PC-9 (cell line): ENCODE data around the gene UTP11. TPM values are rescaled to one million over a fixed set of nuclear protein-coding genes. Genes with fewer than 3 reads are reported as not detected.
A peak's percentile ranks its signal among the peaks of the same experiment; 100 is the strongest.

Source experiments
- BruUV-seq: library from RNA; stranded (reverse); fragments of 400-500 nt; replicated peaks from 2 replicates; lab custom pipeline; 2021; lab: Mats Ljungman, UMichigan
- CTCF ChIA-PET: fragments of 300-600 bp; sonication (Branson Sonifier 250); formaldehyde crosslinking; loops from one replicate; lab custom pipeline; 2022; ENCODE audit warnings: antibody characterized with exemption; lab: Charles Lee
- POLR2A ChIA-PET: fragments of 300-600 bp; sonication (Branson Sonifier 250); formaldehyde crosslinking; loops from one replicate; lab custom pipeline; 2022; ENCODE audit warnings: antibody characterized with exemption; ENCODE audit not compliant: unreplicated experiment; lab: Charles Lee
- DNase-seq, 2 experiments: peaks; one replicate each; pipeline versions ENCODE4 v3.0.0 to v3.0.0-alpha.2; 2015 to 2022; ENCODE audit warnings: mixed read lengths in 1 of 2
- H2AFZ ChIP-seq: fragments of 200-600 bp; sonication (generic); 2 replicates; pipeline ENCODE4 v1.8.1; 2017; ENCODE audit warnings: antibody characterized with exemption
- H3F3A ChIP-seq: fragments of 200-600 bp; sonication (generic); 2 replicates; pipeline ENCODE4 v1.8.1; 2017; ENCODE audit warnings: antibody characterized with exemption, mild to moderate bottlenecking, low read depth; ENCODE audit not compliant: insufficient read depth
- H3K27ac ChIP-seq: fragments of 200-600 bp; sonication (generic); 2 replicates; pipeline ENCODE4 v1.6.1; 2016; ENCODE audit warnings: mixed run types
- H3K27me3 ChIP-seq: fragments of 200-600 bp; sonication (generic); 2 replicates; pipeline ENCODE4 v1.6.1; 2016; ENCODE audit warnings: low read depth, mixed run types; ENCODE audit not compliant: insufficient read depth
- H3K36me3 ChIP-seq: fragments of 200-600 bp; sonication (generic); 2 replicates; pipeline ENCODE4 v1.6.1; 2016; ENCODE audit warnings: low read depth, mixed run types
- H3K4me1 ChIP-seq: fragments of 200-600 bp; sonication (generic); replicated peaks from 2 replicates; pipeline ENCODE4 v1.6.1; 2016; ENCODE audit warnings: mixed run types; ENCODE audit not compliant: insufficient read depth
- H3K4me2 ChIP-seq: fragments of 200-600 bp; sonication (generic); 2 replicates; pipeline ENCODE4 v1.6.1; 2017; ENCODE audit warnings: mixed run types
- H3K4me3 ChIP-seq: fragments of 200-600 bp; sonication (generic); 2 replicates; pipeline ENCODE4 v1.6.1; 2016; ENCODE audit warnings: mixed run types
- H3K79me2 ChIP-seq: fragments of 200-600 bp; sonication (generic); 2 replicates; pipeline ENCODE4 v1.6.1; 2017; ENCODE audit warnings: low read depth, mixed run types
- H3K9me2 ChIP-seq: fragments of 200-600 bp; sonication (generic); 2 replicates; pipeline ENCODE4 v1.8.1; 2017; ENCODE audit warnings: mild to moderate bottlenecking; ENCODE audit not compliant: insufficient read depth
- H3K9me3 ChIP-seq: fragments of 200-600 bp; sonication (generic); 2 replicates; pipeline ENCODE4 v1.8.1; 2016; ENCODE audit warnings: low read depth; ENCODE audit not compliant: insufficient read depth
- H4K20me1 ChIP-seq: fragments of 200-600 bp; sonication (generic); 2 replicates; pipeline ENCODE4 v1.8.1; 2017; ENCODE audit not compliant: insufficient read depth
- CTCF ChIP-seq: fragments of 200-600 bp; sonication (generic); conservative IDR thresholded peaks from 2 replicates; pipeline ENCODE4 v1.6.1; 2017; ENCODE audit warnings: mixed run types, antibody characterized with exemption, mild to moderate bottlenecking, moderate library complexity
- EZH2 ChIP-seq: fragments of 200-600 bp; sonication (generic); IDR thresholded peaks from 2 replicates; pipeline ENCODE4 v1.8.0; 2017; ENCODE audit warnings: antibody characterized with exemption, low read depth
- intact Hi-C: fragments of 100-400 bp; cut with micrococcal nuclease; formaldehyde crosslinking; loops from one replicate; pipeline ENCODE4 v1.10.0; 2022; ENCODE audit not compliant: unreplicated experiment
- total RNA-seq: library from RNA; stranded (reverse); gene quantifications from 2 replicates; pipeline ENCODE4 v1.2.3, GENCODE V29; 2021

Gene UTP11
- total RNA-seq, 1 experiment from 2014 or later = 36.4 TPM

DNA sequence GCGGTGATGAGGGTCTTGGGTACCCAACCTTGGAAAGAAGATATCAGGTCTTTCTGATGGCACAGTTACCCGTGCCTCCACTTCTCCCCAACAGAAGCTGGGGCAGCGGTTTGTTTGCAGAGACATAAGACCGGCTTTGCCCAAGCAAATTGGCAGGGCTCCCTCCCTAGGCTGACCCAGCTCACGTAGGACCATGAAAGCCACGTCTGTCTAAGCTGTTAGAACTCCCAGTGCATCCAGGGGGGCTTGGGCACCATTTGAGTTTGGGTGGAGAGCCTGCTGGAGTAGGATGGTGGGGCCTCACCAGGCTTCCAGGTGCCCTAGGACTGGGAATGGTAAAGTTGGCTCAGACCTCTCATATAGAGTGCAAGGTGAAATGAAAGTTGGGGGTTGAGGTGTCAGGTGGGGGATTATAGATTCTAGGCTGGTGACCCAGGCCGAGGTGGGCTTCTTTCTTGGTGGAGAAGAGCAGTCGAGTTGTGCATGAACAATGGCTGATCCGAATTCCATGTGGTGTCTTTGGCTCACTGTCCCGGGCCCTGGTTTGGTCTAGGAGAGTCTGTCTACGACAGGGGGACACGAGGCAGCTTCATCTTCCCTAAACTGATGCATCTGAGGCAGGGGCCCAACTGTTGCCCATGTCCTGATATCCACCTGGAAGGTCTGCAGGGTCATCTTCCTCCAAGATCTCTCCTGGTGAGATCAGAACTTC, 30.7 kb downstream of the UTP11 start:
- no peak for DNase-seq
- H3K79me2 ChIP-seq = no peaks in the 10 kb centered on the region
- no peak overlapping the region for H3K4me3 ChIP-seq
- no peak overlapping the region for H3K4me2 ChIP-seq
- no peaks in the 10 kb centered on the region for H4K20me1 ChIP-seq
- BruUV-seq = no TSS peak
- H3K9me2 ChIP-seq = no peaks in the 10 kb centered on the region
- ChIA-PET CTCF (interaction anchor here (0.7 kb wide), 1 partner anchor 1311 kb away, joined by 3 read pairs; no protein-coding TSS in a partner anchor), POLR2A (no interaction called here)
- no peaks in the 10 kb centered on the region for H3K36me3 ChIP-seq
- H3F3A ChIP-seq = no peaks in the 10 kb centered on the region
- intact Hi-C loops = loop anchor here (5.0 to 10.0 kb wide), 2 partner anchors 109 to 362 kb away; no protein-coding TSS in a partner anchor
- H3K9me3 ChIP-seq = no peaks in the 10 kb centered on the region
- H3K27ac ChIP-seq = no peak overlapping the region
- peaks cover 6% of the 10 kb centered on the region; the same call in 1 of the 2 replicates for H3K27me3 ChIP-seq
- no peak overlapping the region for H2AFZ ChIP-seq
- no peak for TF ChIP-seq CTCF
- TF ChIP-seq EZH2 = no peak
- no peaks in the 10 kb centered on the region for H3K4me1 ChIP-seq

GRCh38 chr1:38044221-38045215, 32.0 kb downstream of the UTP11 start:
- Histone ChIP-seq H3K79me2 (no peaks in the 10 kb centered on the region), H3K9me2 (no peaks in the 10 kb centered on the region), H3K36me3 (no peaks in the 10 kb centered on the region), H3F3A (no peaks in the 10 kb centered on the region), H3K27ac (no peak overlapping the region), H3K4me2 (peak overlapping the region; percentile 31; the same call in 1 of the 2 replicates), H3K9me3 (no peaks in the 10 kb centered on the region), H2AFZ (no peak overlapping the region), H3K27me3 (peaks cover 9% of the 10 kb centered on the region; the same call in 1 of the 2 replicates), H3K4me1 (no peaks in the 10 kb centered on the region), H4K20me1 (no peaks in the 10 kb centered on the region), H3K4me3 (no peak overlapping the region)
- CTCF ChIA-PET = no interaction called here
- no peak for DNase-seq
- POLR2A ChIA-PET = interaction anchor here (0.6 kb wide), 1 partner anchor 816 kb away, joined by 3 read pairs; no protein-coding TSS in a partner anchor
- TF ChIP-seq EZH2 = no peak
- no peak for TF ChIP-seq CTCF
- intact Hi-C loops = loop anchor here (5.0 to 10.0 kb wide), 2 partner anchors 108 to 360 kb away; no protein-coding TSS in a partner anchor
- BruUV-seq = no TSS peak
